NAMALWA (cell line): ENCODE results near the gene CD83.

Experiments used
- DNase-seq: peaks from one replicate; pipeline ENCODE4 v3.0.0-alpha.2; 2015; ENCODE audit warnings: low spot score

Gene CD83

DNA sequence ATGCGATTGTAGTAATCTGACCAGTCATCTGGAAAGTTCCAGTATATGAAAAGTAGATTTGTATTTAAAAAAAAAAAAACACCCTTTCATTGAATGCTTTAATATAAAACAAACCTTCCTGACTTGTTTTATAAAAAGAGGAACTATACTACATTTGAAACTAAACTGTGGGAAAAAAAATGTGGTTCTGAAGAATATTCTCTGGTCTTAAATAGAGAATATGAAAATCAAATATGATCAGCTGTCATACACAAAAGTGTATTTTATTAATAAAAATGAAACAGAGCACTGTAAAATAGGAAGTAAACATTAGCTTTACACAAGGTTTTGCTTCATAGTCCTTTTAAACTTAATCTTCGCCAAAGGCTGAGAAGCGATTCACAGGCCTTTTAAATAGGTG lies 25.3 kb upstream of the CD83 start:
- DNase-seq: peak; percentile 28

GRCh38 chr6:14092838-14093789 lies 24.5 kb upstream of the CD83 start:
- DNase-seq: no peak

DNA sequence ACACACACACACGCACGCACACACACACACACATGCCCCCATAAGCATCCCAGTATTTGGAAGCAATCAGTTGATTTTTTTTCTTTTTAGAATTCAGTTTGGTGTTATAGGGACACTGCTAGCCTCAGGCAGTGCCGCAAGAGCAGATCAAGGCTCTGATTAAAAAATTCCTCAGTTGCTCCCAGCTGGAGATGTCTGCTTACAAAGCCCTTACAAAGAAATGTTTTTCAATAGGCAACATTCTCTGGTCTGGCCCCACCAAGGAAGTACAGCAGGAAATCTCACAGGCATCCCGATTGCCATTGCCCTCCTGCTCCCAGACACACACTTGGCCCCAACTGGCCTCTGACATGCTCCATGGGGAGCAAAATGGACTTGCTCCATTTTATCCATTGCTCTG lies 22.9 kb upstream of the CD83 start:
- no peak for DNase-seq

DNA sequence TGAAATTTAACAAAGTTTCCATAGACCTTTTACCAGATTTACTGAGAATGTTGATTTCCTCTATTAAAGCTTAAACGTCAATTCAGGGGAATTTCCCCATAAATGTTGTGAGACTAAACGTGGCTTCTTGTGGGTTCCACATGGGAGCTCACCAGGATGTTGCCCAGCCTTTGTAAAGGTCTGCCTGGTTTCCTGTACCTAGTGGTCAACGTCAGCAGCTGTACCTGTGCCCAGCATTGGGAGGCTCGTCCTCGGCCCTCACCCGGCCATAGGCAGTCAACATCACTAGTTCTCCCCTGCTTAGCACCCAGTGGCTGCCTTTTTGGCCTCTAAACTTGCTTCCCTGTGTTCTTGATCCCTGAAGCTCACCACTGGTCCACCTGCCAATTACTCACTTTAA lies 22.1 kb upstream of the CD83 start:
- peak; percentile 66 for DNase-seq

GRCh38 chr6:14100138-14100537 lies 17.4 kb upstream of the CD83 start:
- no peak for DNase-seq

GRCh38 chr6:14100966-14101365 lies 16.6 kb upstream of the CD83 start:
- DNase-seq: no peak

DNA sequence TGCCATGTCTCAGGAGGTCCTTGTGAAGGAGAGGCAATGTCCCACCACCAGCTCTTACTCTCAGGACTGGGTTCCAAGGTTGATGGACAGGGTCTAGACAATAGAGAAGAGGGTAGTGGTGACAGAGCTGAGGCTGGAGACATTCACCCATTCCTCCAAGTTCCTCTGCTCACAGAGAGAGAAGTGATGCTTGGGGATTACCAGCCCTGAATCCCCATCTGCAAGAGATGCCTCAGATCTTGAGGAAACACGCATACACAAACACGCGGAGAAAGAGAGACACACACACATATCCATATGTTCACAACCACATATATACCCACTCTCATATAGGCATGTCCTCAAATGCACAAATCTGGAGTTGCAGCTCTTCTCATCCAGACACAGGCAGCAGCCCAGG lies 15.2 kb upstream of the CD83 start:
- no peak for DNase-seq

- no peak for DNase-seq
Observed at GRCh38 chr6:14105547-14105946, 12.0 kb upstream of the CD83 start.

GRCh38 chr6:14107000-14107399 lies 10.6 kb upstream of the CD83 start:
- no peak for DNase-seq

DNA sequence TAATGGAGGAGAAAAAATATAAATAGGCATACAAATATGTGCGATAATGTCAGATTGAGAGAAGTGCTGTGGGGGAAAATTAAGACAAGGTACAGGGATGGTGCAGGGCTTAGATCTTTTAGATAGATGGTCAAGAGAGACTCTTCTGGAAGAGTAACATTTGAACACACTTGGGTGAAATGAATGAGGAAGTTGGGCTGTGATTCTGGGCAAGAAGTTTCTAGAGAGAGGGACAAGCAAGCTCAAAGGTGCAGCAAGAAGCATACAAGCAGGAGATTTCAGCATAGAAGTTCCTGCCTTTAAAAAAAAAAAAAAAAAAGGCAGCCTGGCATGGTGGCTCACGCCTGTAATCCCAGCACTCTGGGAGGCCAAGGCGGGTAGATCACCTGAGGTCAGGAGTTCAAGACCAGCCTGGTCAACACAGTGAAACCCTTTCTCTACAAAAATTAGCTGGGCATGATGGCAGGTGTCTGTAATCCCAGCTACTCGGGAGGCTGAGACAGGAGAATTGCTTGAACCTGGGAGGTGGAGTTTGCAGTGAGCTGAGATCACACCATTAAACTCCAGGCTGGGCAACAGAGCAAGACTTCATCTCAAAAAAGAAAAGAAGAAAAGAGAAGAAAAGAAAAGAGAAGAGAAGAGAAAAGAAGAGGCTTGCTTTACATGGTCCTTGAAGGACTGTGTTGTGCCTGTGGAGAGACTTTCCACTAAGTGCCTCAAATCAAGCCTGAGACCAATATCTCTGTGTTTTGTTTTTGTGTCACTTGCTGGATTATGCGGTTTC lies 9.7 kb upstream of the CD83 start:
- DNase-seq: no peak

DNA sequence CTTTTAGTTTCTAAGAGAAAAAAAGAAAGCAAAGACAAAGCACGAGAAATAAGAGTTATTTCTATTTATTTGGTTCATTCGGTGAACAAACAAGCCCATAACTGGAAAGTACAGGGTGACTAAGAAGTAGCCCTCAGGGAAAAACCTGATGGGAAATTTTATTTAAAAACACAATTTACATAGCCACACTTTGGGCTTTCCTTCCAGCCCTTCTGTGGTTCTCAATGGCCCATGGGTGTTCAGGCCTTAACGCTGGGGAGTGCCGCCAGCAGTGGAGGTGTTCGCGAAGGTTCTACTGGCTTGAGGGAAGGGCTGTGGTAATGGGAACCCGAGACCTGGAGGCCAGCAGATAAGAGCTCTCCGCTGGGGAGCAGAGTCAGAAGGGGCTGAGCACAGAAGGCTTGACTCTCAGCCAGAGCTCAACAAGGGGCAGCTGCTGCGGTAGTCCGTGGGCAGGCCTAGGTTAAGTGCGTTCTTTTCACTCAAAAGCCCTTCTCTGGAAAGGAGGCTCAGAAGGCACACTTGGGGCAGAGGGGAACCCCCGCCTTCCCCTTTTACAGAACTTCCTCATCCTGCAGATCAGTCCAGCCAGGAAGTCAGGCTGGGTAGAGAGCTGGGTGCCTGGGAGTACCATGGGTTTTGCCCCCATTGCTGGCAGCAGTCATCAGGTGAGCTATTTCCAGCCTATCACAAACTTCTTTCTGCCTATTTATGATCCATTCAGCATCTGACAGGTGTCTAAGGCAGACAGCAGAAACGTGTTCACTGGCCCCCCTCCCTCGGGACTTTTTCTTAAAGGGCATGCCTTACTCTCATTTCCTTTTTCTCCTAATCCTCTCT lies 8.8 kb upstream of the CD83 start:
- peak; percentile 88 for DNase-seq

- no peak for DNase-seq
Observed at GRCh38 chr6:14109411-14109826, 8.2 kb upstream of the CD83 start.

GRCh38 chr6:14110001-14110818 lies 7.4 kb upstream of the CD83 start:
- no peak for DNase-seq

- DNase-seq: no peak
Observed at GRCh38 chr6:14113976-14114375, 3.6 kb upstream of the CD83 start.

- DNase-seq: no peak
Observed at GRCh38 chr6:14118091-14118439, 493 bp downstream of the CD83 start.

DNA sequence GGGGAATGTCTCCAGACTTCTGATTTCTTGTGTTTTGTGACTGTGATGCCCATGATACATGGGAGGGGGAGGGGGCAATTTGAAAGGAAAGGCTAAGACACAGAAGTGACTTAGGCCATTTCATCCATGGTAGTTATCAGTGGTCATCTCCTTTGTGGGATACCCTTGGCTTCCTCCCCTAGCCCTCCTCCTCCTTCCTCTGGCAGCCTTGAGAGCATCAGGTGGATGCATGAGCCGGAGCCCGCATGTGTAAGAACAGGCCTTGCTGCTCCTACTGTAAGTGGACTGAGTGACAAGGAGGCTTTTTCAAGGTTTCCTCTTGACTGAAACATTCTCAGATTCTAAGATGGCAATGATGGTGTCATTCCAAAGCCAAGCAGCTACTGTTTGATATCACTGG lies 874 bp downstream of the CD83 start:
- peak; percentile 37 for DNase-seq

GRCh38 chr6:14119784-14120183 lies 2.2 kb downstream of the CD83 start:
- no peak for DNase-seq

- DNase-seq: no peak
Observed at GRCh38 chr6:14120546-14120945, 3.0 kb downstream of the CD83 start.

DNA sequence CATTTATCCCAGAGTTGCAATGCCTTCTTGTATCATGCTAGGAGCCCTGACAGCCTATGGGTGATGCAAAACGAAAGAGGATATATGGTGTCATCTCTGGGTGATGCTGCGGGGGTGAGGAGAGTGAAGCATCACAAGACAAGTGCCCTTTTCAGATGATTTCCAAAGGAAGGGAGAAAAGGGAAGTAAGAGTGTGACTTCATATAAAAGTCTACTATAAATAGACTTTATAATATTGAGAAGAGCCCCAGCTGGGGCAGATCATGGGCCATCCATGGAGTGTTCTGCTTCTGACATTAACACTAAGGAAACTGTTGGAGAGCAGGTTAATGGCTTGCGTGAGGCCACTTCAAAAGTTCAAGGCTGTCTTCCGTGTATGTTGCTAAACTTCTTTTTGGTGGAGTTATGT lies 4.4 kb downstream of the CD83 start:
- DNase-seq: peak; percentile 75

DNA sequence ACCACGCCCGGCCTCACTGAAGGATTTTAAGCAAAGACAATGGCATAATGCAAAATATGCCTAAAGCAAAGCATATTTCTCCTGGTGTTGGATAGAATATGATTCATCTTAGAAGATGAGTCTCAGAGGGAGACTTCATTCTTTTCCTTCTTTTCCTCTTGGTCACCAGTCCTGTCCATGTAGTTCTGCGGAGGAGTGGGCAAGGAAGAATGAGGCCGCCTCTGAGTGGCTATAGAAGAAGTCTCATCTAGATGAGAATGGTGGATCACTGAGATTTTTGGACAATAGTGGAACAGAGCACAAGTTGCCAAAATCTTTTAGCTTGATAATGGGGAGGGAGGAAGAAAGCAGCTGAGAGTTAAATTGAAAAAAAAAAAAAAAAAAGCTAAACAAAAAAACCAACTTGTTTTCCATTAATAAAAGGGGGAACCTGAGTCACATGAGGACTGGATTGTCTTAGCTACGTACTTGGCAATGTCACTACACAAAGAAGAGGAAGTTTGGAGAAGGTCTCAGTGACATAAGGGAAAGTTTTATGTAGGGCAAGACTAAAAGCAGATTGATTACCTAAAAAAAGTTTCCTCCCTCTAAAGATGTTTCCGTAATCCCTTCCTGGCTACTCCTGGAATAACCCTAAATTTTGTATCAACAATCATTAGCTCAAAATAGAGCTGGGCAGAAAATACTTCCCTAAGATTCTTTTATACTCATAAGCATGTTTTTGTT lies 6.0 kb downstream of the CD83 start:
- DNase-seq: peak; percentile 22

DNA sequence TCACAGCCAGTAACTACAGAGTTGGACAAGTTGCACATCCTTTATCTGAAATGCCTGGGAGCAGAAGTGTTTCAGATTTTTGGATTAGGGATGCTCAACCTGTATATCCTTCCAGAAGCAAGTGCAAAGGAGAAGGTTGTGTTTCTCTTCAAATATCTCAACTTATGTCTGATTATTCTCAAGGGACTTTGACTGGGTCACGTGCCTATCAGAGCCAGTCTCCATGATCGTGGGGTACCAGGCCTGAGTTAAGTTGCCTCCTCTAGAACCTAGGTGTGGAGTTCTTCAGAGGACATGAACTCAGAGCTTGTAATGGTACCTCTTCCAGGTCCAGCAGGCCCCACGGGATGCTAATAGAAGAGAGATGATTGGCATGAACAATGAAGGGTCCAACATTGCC lies 7.8 kb downstream of the CD83 start:
- no peak for DNase-seq
